Right atrium auricular region (tissue), 2 donors: ENCODE results near the gene RNF217. TPM values are rescaled to one million over a fixed set of nuclear protein-coding genes. Genes with fewer than 3 reads are reported as not detected.

Experiments used
- DNase-seq: peaks from one replicate; pipeline ENCODE4 v3.0.0-alpha.2; 2019; ENCODE audit warnings: low spot score
- H3K27ac ChIP-seq, 2 donors: fragments of 200-600 bp; sonication (generic); 1 replicate in 1 of 2; 2 replicates in 1 of 2; pipeline ENCODE4 v1.5.1; 2016 to 2019
- H3K27me3 ChIP-seq, 2 donors: fragments of 200-600 bp; sonication (generic); one replicate each; pipeline versions ENCODE4 v1.5.1 to v1.6.0; 2017 to 2019
- H3K36me3 ChIP-seq: fragments of 200-600 bp; sonication (generic); one replicate; pipeline ENCODE4 v1.5.1; 2016
- H3K4me1 ChIP-seq, 2 donors: fragments of 200-600 bp; sonication (generic); one replicate each; pipeline versions ENCODE4 v1.5.1 to v1.6.0; 2017 to 2019
- H3K4me3 ChIP-seq, 2 donors: fragments of 200-600 bp; sonication (generic); 1 replicate in 1 of 2; 2 replicates in 1 of 2; pipeline ENCODE4 v1.5.1; 2017 to 2019; ENCODE audit warnings: mild to moderate bottlenecking in 1 of 2, moderate library complexity in 1 of 2
- H3K9me3 ChIP-seq, 2 donors: fragments of 200-600 bp; sonication (generic); one replicate each; pipeline ENCODE4 v1.5.1; 2019
- total RNA-seq, 2 donors: library from RNA; depleted of rRNA; stranded (reverse); fragments of >200 nt; gene quantifications; one replicate each; pipeline ENCODE4 v1.1.0, GENCODE V29; 2016
- TF ChIP-seq, protein P1 (sequence below), 2 donors: fragments of 200-600 bp; sonication (generic); IDR thresholded peaks; one replicate each; pipeline ENCODE4 v1.5.1; 2019; ENCODE audit warnings: antibody characterized with exemption in 2 of 2

The RNF217 gene
- total RNA-seq, 2 donors from 2014 or later, result 12.7 to 14.1 TPM

DNA sequence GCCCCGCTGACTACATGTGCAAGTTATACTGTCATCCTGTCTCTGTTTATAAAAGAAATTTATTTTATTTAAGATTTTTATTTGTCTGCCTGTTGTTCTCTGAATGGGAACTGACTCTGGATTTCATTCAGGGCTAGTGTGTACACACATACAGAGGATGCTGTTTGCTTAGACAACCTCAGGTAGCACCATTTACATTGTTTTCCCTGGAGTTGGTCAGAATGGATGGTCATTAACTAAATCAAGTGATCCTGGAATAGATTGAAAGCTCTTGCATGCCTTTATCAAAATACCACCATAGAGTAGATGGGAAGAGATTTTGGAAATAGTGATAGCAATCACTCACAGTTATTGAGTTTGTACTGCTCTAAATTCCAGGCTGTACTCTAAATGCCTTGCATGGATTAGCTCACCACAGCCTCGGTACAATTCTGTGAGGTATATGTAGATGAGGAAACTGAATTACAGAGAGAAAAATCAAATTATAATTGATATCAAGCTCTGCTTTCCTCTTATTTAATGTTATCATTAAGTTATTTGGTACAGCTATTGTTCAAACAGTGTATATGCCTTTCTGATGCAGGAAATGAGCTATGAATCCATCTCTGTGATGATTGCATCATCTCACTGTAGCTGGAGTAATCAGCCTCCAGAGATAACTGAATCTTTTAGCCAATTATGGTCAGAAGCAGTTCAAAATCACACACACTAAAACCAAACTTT lies 51.9 kb downstream of the RNF217 start:
- Histone ChIP-seq H3K27me3 (no peaks in the 10 kb centered on the region), H3K4me3 (no peak overlapping the region), H3K9me3 (no peaks in the 10 kb centered on the region), H3K36me3 (no peaks in the 10 kb centered on the region), H3K4me1 (peaks cover 0 to 16% of the 10 kb centered on the region in 2 donors), H3K27ac (no peak overlapping the region)
- TF ChIP-seq, protein P1, sequence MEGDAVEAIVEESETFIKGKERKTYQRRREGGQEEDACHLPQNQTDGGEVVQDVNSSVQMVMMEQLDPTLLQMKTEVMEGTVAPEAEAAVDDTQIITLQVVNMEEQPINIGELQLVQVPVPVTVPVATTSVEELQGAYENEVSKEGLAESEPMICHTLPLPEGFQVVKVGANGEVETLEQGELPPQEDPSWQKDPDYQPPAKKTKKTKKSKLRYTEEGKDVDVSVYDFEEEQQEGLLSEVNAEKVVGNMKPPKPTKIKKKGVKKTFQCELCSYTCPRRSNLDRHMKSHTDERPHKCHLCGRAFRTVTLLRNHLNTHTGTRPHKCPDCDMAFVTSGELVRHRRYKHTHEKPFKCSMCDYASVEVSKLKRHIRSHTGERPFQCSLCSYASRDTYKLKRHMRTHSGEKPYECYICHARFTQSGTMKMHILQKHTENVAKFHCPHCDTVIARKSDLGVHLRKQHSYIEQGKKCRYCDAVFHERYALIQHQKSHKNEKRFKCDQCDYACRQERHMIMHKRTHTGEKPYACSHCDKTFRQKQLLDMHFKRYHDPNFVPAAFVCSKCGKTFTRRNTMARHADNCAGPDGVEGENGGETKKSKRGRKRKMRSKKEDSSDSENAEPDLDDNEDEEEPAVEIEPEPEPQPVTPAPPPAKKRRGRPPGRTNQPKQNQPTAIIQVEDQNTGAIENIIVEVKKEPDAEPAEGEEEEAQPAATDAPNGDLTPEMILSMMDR (IDR thresholded peaks at IDR 0.05), result no peak
- no peak for DNase-seq

DNA sequence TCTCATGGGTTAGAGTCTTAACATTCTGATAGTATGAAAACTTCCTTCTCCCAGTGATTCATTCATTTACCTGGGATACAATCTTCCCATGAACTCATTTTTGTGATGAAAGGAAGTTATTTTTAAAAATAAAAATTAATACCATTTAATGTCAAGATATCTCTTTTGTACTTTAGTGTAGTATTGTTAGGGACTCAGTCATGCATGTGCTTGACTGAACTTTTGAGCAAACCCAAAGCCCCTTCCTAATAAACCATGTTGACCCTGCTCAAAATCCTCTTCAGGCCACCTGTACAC lies 52.4 kb downstream of the RNF217 start:
- peaks cover 0 to 14% of the 10 kb centered on the region in 2 donors for H3K4me1 ChIP-seq
- TF ChIP-seq, protein P1 (IDR thresholded peaks at IDR 0.05), result no peak
- no peaks in the 10 kb centered on the region for H3K36me3 ChIP-seq
- H3K9me3 ChIP-seq, result no peaks in the 10 kb centered on the region
- no peak overlapping the region for H3K4me3 ChIP-seq
- DNase-seq, result no peak
- H3K27me3 ChIP-seq, result no peaks in the 10 kb centered on the region
- H3K27ac ChIP-seq, result no peak overlapping the region

DNA sequence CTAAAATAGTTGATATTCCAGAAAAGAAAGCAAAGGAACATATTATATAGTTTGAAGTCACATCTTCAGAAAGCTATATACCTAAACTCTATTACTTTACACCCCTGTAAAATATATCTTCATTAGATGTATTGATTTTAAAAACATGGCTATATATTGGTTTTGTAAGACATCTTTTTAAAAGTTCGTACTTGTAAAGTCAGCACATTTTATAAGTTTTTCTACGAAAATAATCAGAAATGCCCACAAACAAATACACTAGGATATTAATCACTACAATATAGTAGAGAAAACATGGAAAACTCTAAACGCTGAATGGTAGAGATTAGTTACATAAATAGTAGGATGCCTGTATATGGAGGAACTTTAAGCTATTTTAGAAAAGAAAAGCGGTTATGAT lies 52.9 kb downstream of the RNF217 start:
- DNase-seq, result no peak
- peaks cover 0 to 14% of the 10 kb centered on the region in 2 donors for H3K4me1 ChIP-seq
- no peaks in the 10 kb centered on the region for H3K27me3 ChIP-seq
- no peak overlapping the region for H3K27ac ChIP-seq
- H3K4me3 ChIP-seq, result no peak overlapping the region
- H3K36me3 ChIP-seq, result no peaks in the 10 kb centered on the region
- TF ChIP-seq, protein P1 (IDR thresholded peaks at IDR 0.05), result no peak
- no peaks in the 10 kb centered on the region for H3K9me3 ChIP-seq

DNA sequence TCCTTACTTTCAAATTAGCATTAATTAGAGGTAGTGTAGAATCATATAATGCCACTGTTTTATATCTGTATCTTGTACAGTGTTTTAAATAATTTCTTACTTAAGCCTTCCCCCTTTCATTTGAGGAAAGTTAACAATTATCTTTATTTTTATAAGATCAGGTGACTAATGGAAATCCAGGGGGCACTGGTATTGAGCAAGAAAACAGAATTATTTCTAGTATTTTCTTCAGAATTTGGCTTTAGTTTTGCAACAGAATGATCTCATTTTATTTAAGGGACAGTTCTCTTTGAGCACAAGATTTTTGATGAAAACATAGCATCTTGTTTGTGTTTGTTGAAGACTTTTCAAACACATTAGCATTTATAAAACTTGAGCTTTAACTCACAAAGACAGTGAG lies 55.9 kb downstream of the RNF217 start:
- no peak for DNase-seq
- H3K36me3 ChIP-seq, result no peaks in the 10 kb centered on the region
- no peak overlapping the region for H3K27ac ChIP-seq
- H3K9me3 ChIP-seq, result no peaks in the 10 kb centered on the region
- H3K27me3 ChIP-seq, result no peaks in the 10 kb centered on the region
- no peak overlapping the region for H3K4me3 ChIP-seq
- TF ChIP-seq, protein P1 (IDR thresholded peaks at IDR 0.05), result no peak
- H3K4me1 ChIP-seq, result peaks cover 0 to 30% of the 10 kb centered on the region in 2 donors

DNA sequence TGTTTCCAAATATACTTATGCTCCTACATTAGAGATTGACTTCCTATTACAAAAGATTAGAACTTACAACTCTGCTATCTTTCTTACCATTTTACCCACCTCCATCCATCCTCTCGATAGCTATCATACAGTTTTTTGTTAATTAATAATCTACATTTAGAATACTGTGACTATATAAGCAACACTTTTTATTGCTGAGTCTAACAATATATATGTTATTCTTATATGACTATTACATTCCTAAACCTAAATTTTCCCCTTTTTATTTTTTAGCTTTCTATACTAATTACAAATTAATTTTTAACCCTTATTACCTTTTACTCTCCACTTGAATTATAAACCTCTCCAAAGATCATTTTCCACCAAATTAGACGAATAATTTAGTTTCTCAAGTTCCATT lies 57.0 kb downstream of the RNF217 start:
- Histone ChIP-seq H3K27ac (no peak overlapping the region), H3K36me3 (no peaks in the 10 kb centered on the region), H3K9me3 (no peaks in the 10 kb centered on the region), H3K27me3 (no peaks in the 10 kb centered on the region), H3K4me1 (peaks cover 0 to 26% of the 10 kb centered on the region in 2 donors), H3K4me3 (no peak overlapping the region)
- DNase-seq, result no peak
- TF ChIP-seq, protein P1 (IDR thresholded peaks at IDR 0.05), result no peak

DNA sequence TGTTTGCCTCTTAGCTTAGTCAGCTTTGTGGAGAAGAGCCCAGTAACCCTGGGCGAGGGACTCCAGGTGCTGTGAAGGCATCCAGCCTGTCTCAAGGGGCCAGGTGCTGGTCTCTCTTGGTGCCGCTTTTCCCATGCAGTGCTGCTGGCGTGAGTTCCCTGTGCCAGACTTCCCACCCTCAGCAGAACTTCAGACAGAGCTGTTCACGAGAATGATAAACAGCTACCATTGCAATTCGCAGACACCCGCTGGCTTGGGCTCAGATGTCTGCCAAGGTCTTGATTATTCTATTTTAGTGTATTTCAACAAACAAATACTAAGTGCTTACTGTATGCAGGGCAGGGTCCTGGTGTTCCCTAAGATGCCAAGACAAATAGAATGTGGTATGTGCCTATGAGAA lies 57.7 kb downstream of the RNF217 start:
- no peaks in the 10 kb centered on the region for H3K9me3 ChIP-seq
- peaks cover 0 to 26% of the 10 kb centered on the region in 2 donors for H3K4me1 ChIP-seq
- H3K4me3 ChIP-seq, result no peak overlapping the region
- DNase-seq, result no peak
- H3K36me3 ChIP-seq, result no peaks in the 10 kb centered on the region
- H3K27ac ChIP-seq, result no peak overlapping the region
- TF ChIP-seq, protein P1 (IDR thresholded peaks at IDR 0.05), result no peak
- H3K27me3 ChIP-seq, result no peaks in the 10 kb centered on the region
